Stimulated activated CD4-positive, alpha-beta T cell treated with anti-CD3 and anti-CD28 coated beads, Interleukin-4, amount 100 ng/mL, for 4 hours (primary cell): ENCODE data around the gene APLN.

ENCODE experiments used
- DNase-seq, 2 experiments: peaks; one replicate each; pipeline ENCODE4 v3.0.0-alpha.2; 2020

The APLN gene

GRCh38 chrX:129640737-129641136, 14.0 kb downstream of the APLN start:
- no peak for DNase-seq

GRCh38 chrX:129638917-129639316, 15.8 kb downstream of the APLN start:
- DNase-seq = no peak

- DNase-seq = peak; percentile 60 to 63
Measured at GRCh38 chrX:129637217-129638109, 17.3 kb downstream of the APLN start.

DNA sequence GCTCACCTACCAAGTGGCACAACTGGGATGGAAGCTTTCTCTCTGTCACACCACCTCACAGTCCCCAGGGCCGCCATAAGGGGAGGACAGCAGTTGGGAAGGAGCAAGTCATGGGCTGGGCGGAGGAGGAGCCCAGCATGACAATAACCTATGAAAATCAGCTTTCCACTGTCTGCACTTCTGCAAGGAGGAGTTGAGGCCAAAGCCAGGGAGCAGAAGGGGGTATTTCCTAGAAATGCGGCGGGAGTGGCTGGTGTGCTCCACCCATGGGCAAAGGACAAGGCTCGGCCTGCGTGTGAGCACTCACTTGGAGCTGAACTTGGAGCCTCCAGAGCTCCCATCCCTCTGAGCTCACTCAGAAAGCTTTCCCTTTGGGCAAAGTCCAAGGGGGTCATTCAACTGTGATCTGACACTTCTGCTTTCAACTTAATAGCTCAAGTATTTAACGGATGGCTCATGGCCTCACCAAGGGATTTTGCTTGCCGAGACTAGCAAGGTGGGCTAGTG, 18.5 kb downstream of the APLN start:
- DNase-seq = no peak

DNA sequence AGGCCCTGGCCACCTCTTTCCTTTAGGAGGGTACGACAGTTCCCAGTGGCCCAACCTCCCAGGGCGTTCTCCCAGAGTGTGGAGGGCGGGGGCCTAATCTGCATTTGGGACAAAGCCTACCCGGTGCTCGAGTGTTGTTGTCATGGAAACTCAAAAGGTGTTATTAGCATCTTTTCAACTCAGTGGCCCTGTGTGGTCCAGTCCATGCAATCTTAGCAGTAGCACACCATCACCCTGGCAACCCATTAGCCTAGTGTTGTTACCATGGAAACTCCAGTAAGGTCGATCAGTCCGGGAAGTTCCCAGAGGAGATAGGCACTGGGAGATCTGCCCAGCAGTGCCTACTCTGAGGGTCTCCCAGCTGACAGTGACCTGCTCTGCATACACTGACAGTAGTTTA, 20.2 kb downstream of the APLN start:
- DNase-seq = no peak

DNA sequence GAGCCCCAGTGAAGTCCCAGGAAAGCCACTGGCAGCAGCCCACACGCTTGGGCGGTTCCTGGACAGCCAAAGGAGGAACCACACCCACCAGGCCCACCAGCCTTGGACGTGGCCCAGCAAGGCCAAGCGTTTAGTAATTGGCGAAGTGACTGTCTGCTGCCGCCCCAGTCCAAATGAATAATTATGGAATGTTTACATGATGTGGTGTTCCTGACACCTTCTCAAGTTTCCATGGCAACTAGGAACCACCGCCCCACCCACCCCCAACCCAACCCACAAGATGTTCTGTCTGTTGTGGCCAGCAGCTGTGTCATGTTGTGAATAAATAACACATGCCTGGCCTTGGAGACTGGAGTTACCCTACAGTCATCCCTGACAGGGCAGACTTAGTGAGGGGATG, 22.3 kb downstream of the APLN start:
- DNase-seq = no peak

DNA sequence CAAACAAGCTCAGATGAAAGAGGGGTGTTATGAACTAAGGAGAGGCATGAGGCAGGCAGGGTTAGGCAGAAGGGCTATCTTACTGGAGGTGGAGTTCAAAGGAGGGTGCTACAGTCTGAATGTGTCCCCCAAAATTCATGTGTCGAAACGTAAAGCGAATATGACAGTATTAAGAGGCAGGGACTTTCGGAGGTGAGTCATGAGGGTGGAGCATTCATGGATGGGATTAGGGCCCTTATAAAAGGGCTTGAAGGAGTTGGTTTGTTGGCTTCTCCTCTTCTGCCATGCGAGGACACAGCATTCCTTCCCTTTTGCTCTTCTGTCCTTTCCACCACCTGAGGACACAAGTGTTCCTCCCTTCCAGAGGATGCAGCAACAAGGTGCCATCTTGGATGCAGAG, 22.9 kb downstream of the APLN start:
- DNase-seq = no peak

GRCh38 chrX:129629837-129630236, 24.9 kb downstream of the APLN start:
- no peak for DNase-seq

DNA sequence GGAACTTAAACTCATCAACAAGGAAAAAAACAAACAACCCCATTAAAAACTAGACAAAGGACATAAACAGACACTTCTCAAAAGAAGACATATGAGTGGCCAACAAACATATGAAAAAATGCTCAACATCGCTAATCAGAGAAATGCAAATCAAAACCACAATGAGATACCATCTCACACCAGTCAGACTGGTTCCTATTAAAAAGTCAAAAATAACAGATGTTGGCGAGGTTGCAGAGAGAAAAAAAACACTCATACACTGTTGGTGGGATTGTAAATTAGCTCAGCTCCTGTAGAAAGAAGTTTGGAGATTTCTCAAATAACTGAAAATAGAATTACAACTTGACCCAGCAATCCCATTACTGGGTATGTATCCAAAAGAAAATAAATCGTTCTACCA, 28.7 kb downstream of the APLN start:
- no peak for DNase-seq

GRCh38 chrX:129622757-129623301, 31.9 kb downstream of the APLN start:
- no peak for DNase-seq

DNA sequence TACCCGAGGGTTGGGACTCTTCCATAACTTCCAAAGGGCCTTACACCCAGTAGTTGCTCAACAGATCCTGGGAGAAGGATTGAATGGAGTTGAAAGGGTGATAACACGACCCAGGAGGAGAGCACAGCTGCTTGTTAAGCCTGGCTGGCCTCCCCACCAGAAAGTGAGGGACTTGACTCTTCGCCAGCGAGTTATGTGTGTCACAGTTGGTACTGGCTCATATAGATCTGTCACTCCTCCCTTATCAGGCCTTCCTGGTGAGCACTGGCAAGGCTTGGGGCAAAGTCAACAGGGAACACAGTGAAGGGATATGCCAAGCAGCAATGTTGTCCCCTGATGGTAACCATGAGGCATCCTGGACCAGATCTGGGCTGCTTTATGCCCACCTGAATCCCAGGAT, 35.8 kb downstream of the APLN start:
- DNase-seq = no peak

- DNase-seq = no peak
Measured at GRCh38 chrX:129617420-129617819, 37.3 kb downstream of the APLN start.

DNA sequence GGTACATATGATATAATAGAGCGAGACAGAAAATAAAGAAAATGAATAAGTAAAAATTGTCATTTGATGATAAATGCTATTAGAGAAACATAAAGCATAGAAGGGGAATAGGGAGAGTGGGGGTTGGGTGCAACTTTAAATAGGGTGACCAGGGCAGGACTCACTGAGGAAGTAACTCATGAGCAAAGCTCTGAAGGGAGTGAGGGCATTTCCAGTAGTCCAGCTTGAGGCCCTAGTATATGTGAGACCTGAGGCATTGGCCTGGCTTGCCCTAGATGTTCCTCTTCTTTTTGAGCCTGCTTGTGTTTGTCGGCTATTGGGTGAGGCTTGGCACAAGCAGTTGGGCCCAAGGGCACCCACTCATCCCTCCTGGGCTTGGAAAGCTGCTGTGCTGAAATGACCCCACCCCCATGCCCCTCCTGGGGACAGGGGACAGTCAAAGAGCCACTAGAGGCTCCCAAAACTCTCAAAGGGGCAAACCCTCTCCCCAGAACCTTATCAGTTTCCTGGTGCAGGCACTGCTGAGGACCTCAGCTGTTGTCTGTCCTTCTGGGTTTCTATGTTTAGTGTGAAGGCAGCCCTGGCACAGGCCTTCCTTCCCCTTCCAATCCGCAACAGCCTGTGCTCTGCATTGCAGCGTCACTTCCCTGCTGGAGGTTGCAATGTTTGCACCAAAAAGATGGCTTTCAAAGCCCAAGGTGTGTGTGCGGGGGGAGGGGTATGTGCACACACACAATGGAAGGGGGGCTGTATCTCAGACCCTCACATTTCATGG, 40.1 kb downstream of the APLN start:
- no peak for DNase-seq

DNA sequence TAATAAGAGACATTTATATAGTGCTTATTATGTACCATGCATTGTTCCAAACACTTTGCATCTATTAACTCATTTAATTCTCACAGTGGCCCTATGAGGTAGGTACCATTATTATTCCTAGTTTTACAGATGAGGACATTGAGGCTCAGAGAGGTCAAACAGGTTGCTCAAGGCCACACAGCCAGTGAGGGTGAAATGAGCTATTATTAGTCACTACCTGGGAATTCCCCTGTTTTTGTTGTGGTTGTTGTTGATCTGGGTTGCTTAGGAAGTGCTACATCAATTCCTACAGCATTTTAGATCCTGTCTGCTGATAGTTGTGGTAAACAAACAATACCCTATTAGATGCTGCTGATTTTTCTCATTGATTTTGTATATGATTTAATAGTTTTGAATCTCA, 41.2 kb downstream of the APLN start:
- no peak for DNase-seq

- no peak for DNase-seq
Measured at GRCh38 chrX:129612396-129612795, 42.4 kb downstream of the APLN start.

- DNase-seq = no peak
Measured at GRCh38 chrX:129609395-129609794, 45.4 kb downstream of the APLN start.

DNA sequence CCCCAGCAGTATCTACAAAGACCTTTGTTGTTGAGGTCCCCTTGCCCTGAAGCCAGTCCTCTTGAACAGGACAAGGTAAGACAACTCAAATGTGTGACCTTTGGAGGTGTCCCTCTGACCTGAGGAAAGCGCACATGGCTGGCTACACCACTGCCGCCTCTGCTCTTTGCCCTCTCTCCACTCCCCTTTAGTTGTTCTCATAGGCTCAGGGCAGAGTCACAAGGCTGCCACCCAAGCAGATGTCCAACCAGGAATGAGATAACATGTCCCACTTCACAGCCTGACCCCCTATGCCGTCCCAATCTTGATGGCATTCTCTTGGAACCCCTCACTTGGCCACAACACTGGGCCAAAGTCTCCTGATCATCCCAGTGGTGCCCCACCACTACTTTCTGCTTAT, 46.3 kb downstream of the APLN start:
- DNase-seq = no peak

- DNase-seq = peak; percentile 21 to 29
Measured at GRCh38 chrX:129606918-129607317, 47.8 kb downstream of the APLN start.

GRCh38 chrX:129600981-129601424, 53.8 kb downstream of the APLN start:
- no peak for DNase-seq

DNA sequence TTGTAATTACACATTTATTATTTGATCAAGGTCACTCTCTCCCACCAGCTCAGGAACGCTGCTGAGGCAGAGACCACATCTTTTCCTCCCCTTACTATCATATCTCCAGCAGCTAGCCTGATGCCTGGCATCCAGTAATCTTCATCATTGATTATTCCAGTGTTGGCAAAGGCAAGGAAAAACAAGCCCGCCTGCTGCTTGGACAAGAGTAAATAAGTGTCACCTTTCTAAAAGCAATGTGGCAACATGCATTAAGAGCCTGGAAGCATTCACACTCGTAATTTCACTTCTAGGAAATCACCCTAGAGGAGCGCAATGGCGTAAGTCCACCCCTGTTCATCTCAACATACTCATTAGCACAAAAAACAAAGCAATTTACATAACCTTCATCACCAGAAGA, 54.8 kb downstream of the APLN start:
- DNase-seq = no peak

- DNase-seq = no peak
Measured at GRCh38 chrX:129599499-129599898, 55.3 kb downstream of the APLN start.

DNA sequence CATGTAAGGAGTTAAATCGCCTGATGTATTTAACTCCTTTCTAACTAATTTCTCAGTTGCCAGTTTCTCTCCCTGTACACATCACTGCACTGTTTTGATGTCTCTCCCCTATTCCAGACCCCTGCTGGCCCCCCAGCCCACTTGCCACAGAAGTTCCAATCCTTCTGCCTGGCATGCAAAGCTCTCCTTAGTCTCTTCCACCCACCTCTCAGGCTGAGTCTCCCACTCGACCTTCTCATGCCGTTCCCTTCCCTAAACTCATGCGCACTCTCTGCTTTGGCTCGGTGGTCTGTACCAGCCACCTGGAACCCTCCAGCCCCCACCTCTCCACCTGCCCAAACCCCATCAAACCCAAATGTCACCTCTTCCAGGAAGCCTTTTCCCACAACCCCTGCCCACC, 56.9 kb downstream of the APLN start:
- DNase-seq = no peak

GRCh38 chrX:129596077-129596476, 58.7 kb downstream of the APLN start:
- no peak for DNase-seq
